GM23338 (cell line): ENCODE results near the gene SELENOF. TPM values are rescaled to one million over a fixed set of nuclear protein-coding genes. Genes with fewer than 3 reads are reported as not detected.

Experiments
- ATAC-seq: fragments of 200-7000 bp; cut with Tn5 transposase; 3 replicates; pipeline ENCODE4 v1.9.1; 2020
- DNase-seq: peaks from one replicate; pipeline ENCODE4 v3.0.0-alpha.2; 2015; ENCODE audit warnings: low spot score
- H2AFZ ChIP-seq: fragments of 200-600 bp; sonication (generic); 2 replicates; pipeline ENCODE4 v1.8.0; 2016; ENCODE audit warnings: antibody characterized with exemption, mild to moderate bottlenecking, moderate library complexity
- H3F3A ChIP-seq: fragments of 200-600 bp; sonication (generic); replicated peaks from 2 replicates; pipeline ENCODE4 v1.8.0; 2017; ENCODE audit warnings: antibody characterized with exemption, mixed run types, low read depth
- H3K27ac ChIP-seq: fragments of 200-600 bp; sonication (generic); 2 replicates; pipeline ENCODE4 v1.6.1; 2016; ENCODE audit warnings: low read depth
- H3K27me3 ChIP-seq: fragments of 200-600 bp; sonication (generic); 2 replicates; pipeline ENCODE4 v1.8.0; 2016; ENCODE audit warnings: mild to moderate bottlenecking, mixed run types, moderate library complexity; ENCODE audit not compliant: insufficient read depth
- H3K36me3 ChIP-seq: fragments of 200-600 bp; sonication (generic); 2 replicates; pipeline ENCODE4 v1.8.0; 2016; ENCODE audit warnings: mild to moderate bottlenecking; ENCODE audit not compliant: insufficient read depth
- H3K4me1 ChIP-seq: fragments of 200-600 bp; sonication (generic); 2 replicates; pipeline ENCODE4 v1.8.0; 2016; ENCODE audit warnings: mild to moderate bottlenecking, moderate library complexity; ENCODE audit not compliant: insufficient read depth
- H3K4me2 ChIP-seq: fragments of 200-600 bp; sonication (generic); 2 replicates; pipeline ENCODE4 v1.7.1; 2017; ENCODE audit warnings: mixed run types
- H3K4me3 ChIP-seq: fragments of 200-600 bp; sonication (generic); 2 replicates; pipeline ENCODE4 v1.6.1; 2016; ENCODE audit warnings: mixed run types
- H3K79me2 ChIP-seq: fragments of 200-600 bp; sonication (generic); replicated peaks from 2 replicates; pipeline ENCODE4 v1.8.0; 2017; ENCODE audit warnings: mild to moderate bottlenecking; ENCODE audit not compliant: insufficient read depth
- H3K9me2 ChIP-seq: fragments of 200-600 bp; sonication (generic); 2 replicates; pipeline ENCODE4 v1.8.0; 2017; ENCODE audit not compliant: insufficient read depth
- H4K20me1 ChIP-seq: fragments of 200-600 bp; sonication (generic); replicated peaks from 2 replicates; pipeline ENCODE4 v1.8.0; 2017; ENCODE audit warnings: mild to moderate bottlenecking; ENCODE audit not compliant: insufficient read depth
- H3K27ac Mint-ChIP-seq: 2 replicates; pipeline ENCODE4 v1.8.0; 2020; ENCODE audit warnings: inconsistent platforms, mild to moderate bottlenecking, moderate library complexity, mixed read lengths
- H3K27me3 Mint-ChIP-seq: 3 replicates; pipeline ENCODE4 v1.8.0; 2022; ENCODE audit warnings: low read depth, mild to moderate bottlenecking, moderate library complexity, mixed read lengths, inconsistent platforms; ENCODE audit not compliant: insufficient read depth, poor library complexity
- H3K36me3 Mint-ChIP-seq: 3 replicates; pipeline ENCODE4 v1.8.0; 2021; ENCODE audit warnings: low read depth, mild to moderate bottlenecking, inconsistent platforms, moderate library complexity, mixed read lengths
- H3K4me1 Mint-ChIP-seq: 3 replicates; pipeline ENCODE4 v1.8.0; 2020; ENCODE audit warnings: mild to moderate bottlenecking, inconsistent platforms, mixed read lengths
- H3K4me3 Mint-ChIP-seq: 3 replicates; pipeline ENCODE4 v1.8.0; 2021; ENCODE audit warnings: moderate library complexity, mild to moderate bottlenecking, inconsistent platforms, mixed read lengths
- H3K9me3 Mint-ChIP-seq: 3 replicates; pipeline ENCODE4 v1.8.0; 2020; ENCODE audit warnings: moderate library complexity, mild to moderate bottlenecking, inconsistent platforms, mixed read lengths
- CREB1 ChIP-seq: fragments of 250-450 bp; sonication (Bioruptor Pico); IDR thresholded peaks from 2 replicates; pipeline ENCODE4 v1.5.0; 2020; ENCODE audit warnings: low read depth, mild to moderate bottlenecking, moderate library complexity
- CTCF ChIP-seq, 2 experiments: fragments of 200-600 bp in 1 of 2; sonication (generic) in 1 of 2; conservative IDR thresholded peaks; 2 replicates each; pipeline versions ENCODE4 v1.5.1 to v1.6.1; 2016 to 2017; ENCODE audit warnings: antibody characterized with exemption in 2 of 2, low read depth in 2 of 2, mild to moderate bottlenecking in 2 of 2, moderate library complexity in 1 of 2
- ETS1 ChIP-seq: IDR thresholded peaks from 2 replicates; pipeline ENCODE4 v1.6.1; 2016; ENCODE audit warnings: antibody characterized with exemption
- EZH2 ChIP-seq: fragments of 200-600 bp; sonication (generic); IDR thresholded peaks from one replicate; pipeline ENCODE4 v1.8.0; 2017; ENCODE audit warnings: antibody characterized with exemption, mild to moderate bottlenecking, low read depth; ENCODE audit not compliant: unreplicated experiment
- EZH2phosphoT487 ChIP-seq: fragments of 200-600 bp; sonication (generic); IDR thresholded peaks from one replicate; pipeline ENCODE4 v1.8.1; 2018; ENCODE audit warnings: antibody characterized with exemption; ENCODE audit not compliant: unreplicated experiment
- JUNB ChIP-seq: IDR thresholded peaks from one replicate; pipeline ENCODE4 v1.6.1; 2016; ENCODE audit warnings: antibody characterized with exemption; ENCODE audit not compliant: unreplicated experiment
- NANOG ChIP-seq: IDR thresholded peaks from 2 replicates; pipeline ENCODE4 v1.6.1; 2016; ENCODE audit warnings: antibody characterized with exemption, borderline replicate concordance
- POLR2AphosphoS5 ChIP-seq: IDR thresholded peaks from 2 replicates; pipeline ENCODE4 v1.6.1; 2016; ENCODE audit warnings: antibody characterized with exemption, low read depth
- STAT1 ChIP-seq: IDR thresholded peaks from one replicate; pipeline ENCODE4 v1.6.1; 2016; ENCODE audit warnings: antibody characterized with exemption; ENCODE audit not compliant: unreplicated experiment
- ZNF114 ChIP-seq: fragments of 250-450 bp; sonication (Bioruptor Pico); IDR thresholded peaks from 2 replicates; pipeline ENCODE4 v1.5.0; 2020; ENCODE audit warnings: mild to moderate bottlenecking, moderate library complexity
- ZNF331 ChIP-seq: fragments of 250-450 bp; sonication (Bioruptor Pico); IDR thresholded peaks from 2 replicates; pipeline ENCODE4 v1.5.0; 2020; ENCODE audit warnings: low read depth, mild to moderate bottlenecking, moderate library complexity
- ZNF462 ChIP-seq: fragments of 250-450 bp; sonication (Bioruptor Pico); IDR thresholded peaks from 2 replicates; pipeline ENCODE4 v1.5.0; 2020; ENCODE audit warnings: mild to moderate bottlenecking, moderate library complexity
- polyA plus RNA-seq: library from polyadenylated mRNA; unstranded; fragments of >200 nt; fragmentation: Nextera tagmentation; extraction: Ambion mirVana; gene quantifications from 2 replicates; pipeline ENCODE4 v1.2.1, GENCODE V29; 2016
- total RNA-seq: library from RNA; depleted of rRNA; stranded (reverse); fragments of >200 nt; shearing (Covaris generic); gene quantifications from 2 replicates; pipeline ENCODE4 v1.2.3, GENCODE V29; 2014

Gene SELENOF
- total and polyA plus RNA-seq, 2 experiments from 2014 or later = 113 to 142 TPM

GRCh38 chr1:86956221-86956620 is 42.3 kb upstream of the SELENOF start (continued):
- TF ChIP-seq ZNF462 (CRISPR knock-in tag) = no peak

GRCh38 chr1:86955678-86956077 is 41.8 kb upstream of the SELENOF start:
- no peak for DNase-seq
- Mint-ChIP-seq H3K27ac (no peak overlapping the region), H3K9me3 (no peaks in the 10 kb centered on the region), H3K27me3 (peaks cover 5% of the 10 kb centered on the region), H3K36me3 (peaks cover 16% of the 10 kb centered on the region; the same call in 2 of the 3 replicates), H3K4me3 (no peak overlapping the region), H3K4me1 (peaks cover 26% of the 10 kb centered on the region)
- peaks cover 9% of the 10 kb centered on the region for H3K4me1 ChIP-seq
- H3K4me2 ChIP-seq = no peak overlapping the region
- peaks cover 90% of the 10 kb centered on the region for H3K79me2 ChIP-seq
- H2AFZ ChIP-seq = no peak overlapping the region
- H4K20me1 ChIP-seq = peaks cover 4% of the 10 kb centered on the region; the same call in 1 of the 2 replicates
- no peaks in the 10 kb centered on the region for H3K27me3 ChIP-seq
- H3F3A ChIP-seq = no peaks in the 10 kb centered on the region
- H3K9me2 ChIP-seq = no peaks in the 10 kb centered on the region
- H3K36me3 ChIP-seq = no peaks in the 10 kb centered on the region
- no peak overlapping the region for H3K4me3 ChIP-seq
- no peak for ATAC-seq
- no peak overlapping the region for H3K27ac ChIP-seq
- no peak for TF ChIP-seq POLR2AphosphoS5
- no peak for TF ChIP-seq ZNF114 (CRISPR knock-in tag)
- TF ChIP-seq CREB1 (CRISPR knock-in tag) = no peak
- TF ChIP-seq EZH2 = no peak
- no peak for TF ChIP-seq JUNB
- TF ChIP-seq CTCF (conservative IDR thresholded peaks at IDR 0.05; ENCODE audit: low read depth in 2 of 2) = no peak
- TF ChIP-seq ZNF331 = no peak
- TF ChIP-seq EZH2phosphoT487 = no peak
- TF ChIP-seq STAT1 = no peak
- TF ChIP-seq NANOG = no peak
- no peak for TF ChIP-seq ETS1
